ENCODE results near the gene ISG15.

DNA sequence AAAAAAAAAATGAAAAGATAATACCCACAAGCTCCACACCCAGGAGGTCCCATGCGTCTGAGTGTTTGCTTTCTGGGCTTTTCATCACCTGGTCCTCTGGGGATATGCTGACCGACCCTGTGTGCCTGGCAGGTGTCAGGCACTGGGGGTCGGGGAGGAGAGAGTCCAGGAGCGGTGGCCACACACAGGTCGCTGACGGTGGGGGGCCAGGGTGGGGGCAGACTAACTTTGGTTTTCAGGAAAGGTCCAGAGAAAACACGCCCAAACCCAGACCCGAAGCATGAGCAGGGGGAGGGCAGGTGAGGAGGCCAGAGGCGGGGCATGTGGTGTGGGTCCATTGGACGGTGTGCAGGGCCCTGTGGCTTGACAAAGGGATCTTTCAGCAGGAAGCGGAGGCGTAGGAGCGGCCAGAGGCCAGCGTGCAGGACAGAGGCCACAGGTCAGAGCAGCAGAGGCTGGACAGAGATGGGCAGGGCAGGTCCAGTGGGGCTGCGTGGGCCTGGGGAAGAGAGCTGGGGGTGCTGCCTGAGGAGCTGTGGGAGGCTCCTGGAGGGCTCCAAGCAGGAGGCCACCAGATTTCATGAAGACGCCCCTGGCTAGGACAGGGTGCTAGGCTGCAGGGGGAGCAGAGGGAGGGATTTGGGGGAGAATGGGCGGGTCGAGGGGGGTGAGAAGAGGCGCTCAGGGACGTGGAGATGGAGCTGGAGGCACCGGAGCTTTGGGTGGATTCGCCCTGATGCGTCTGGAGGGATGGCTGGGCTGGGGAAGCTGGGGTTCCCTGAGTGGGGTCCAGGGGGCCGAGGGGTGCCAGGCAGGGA, 45.0 kb downstream of the ISG15 start:
- TF ChIP-seq KAT7 (CRISPR knock-in tag; IDR thresholded peaks at IDR 0.05; ENCODE audit: borderline replicate concordance), result no peak; the same call in 1 of the 2 replicates
- TF ChIP-seq, protein P1, sequence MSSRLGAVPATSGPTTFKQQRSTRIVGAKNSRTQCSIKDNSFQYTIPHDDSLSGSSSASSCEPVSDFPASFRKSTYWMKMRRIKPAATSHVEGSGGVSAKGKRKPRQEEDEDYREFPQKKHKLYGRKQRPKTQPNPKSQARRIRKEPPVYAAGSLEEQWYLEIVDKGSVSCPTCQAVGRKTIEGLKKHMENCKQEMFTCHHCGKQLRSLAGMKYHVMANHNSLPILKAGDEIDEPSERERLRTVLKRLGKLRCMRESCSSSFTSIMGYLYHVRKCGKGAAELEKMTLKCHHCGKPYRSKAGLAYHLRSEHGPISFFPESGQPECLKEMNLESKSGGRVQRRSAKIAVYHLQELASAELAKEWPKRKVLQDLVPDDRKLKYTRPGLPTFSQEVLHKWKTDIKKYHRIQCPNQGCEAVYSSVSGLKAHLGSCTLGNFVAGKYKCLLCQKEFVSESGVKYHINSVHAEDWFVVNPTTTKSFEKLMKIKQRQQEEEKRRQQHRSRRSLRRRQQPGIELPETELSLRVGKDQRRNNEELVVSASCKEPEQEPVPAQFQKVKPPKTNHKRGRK (CRISPR knock-in tag; IDR thresholded peaks at IDR 0.05), result no peak
- TF ChIP-seq ZBTB3 (CRISPR knock-in tag; IDR thresholded peaks at IDR 0.05; ENCODE audit: borderline replicate concordance, low read depth), result no peak
- no peak; the same call in 1 of the 2 replicates for TF ChIP-seq JUND (CRISPR knock-in tag; IDR thresholded peaks at IDR 0.05)
- TF ChIP-seq ZKSCAN5 (CRISPR knock-in tag; IDR thresholded peaks at IDR 0.05), result no peak
- no peak for TF ChIP-seq NBN (conservative IDR thresholded peaks at IDR 0.05)
- peak; percentile 33 for TF ChIP-seq CTCF (CRISPR knock-in tag; IDR thresholded peaks at IDR 0.05)

All from HepG2 (cell line).